Trophoblast cell (in vitro differentiated cells and primary cell): Measurements from ENCODE around the gene FHIT.

Source experiments
- DNase-seq, 2 donors: peaks; one replicate each; pipeline ENCODE4 v3.0.0-alpha.2; 2016
- H2AFZ ChIP-seq: 2 replicates; pipeline ENCODE4 v1.6.1; 2013; ENCODE audit warnings: low read length, moderate library complexity, mild to moderate bottlenecking; ENCODE audit not compliant: insufficient read depth, poor library complexity
- H2AK5ac ChIP-seq: 2 replicates; pipeline ENCODE4 v1.6.1; 2013; ENCODE audit warnings: mild to moderate bottlenecking, low read length
- H2BK120ac ChIP-seq: 2 replicates; pipeline ENCODE4 v1.6.1; 2013; ENCODE audit warnings: low read length, mild to moderate bottlenecking, moderate library complexity; ENCODE audit not compliant: insufficient read depth, poor library complexity
- H2BK12ac ChIP-seq: 2 replicates; pipeline ENCODE4 v1.6.1; 2013; ENCODE audit warnings: mild to moderate bottlenecking, low read length, moderate library complexity
- H2BK5ac ChIP-seq: 2 replicates; pipeline ENCODE4 v1.6.1; 2013; ENCODE audit warnings: low read length, low read depth, moderate library complexity, mild to moderate bottlenecking; ENCODE audit not compliant: poor library complexity
- H3K14ac ChIP-seq: 2 replicates; pipeline ENCODE4 v1.6.1; 2013; ENCODE audit warnings: mild to moderate bottlenecking, low read length
- H3K18ac ChIP-seq: 2 replicates; pipeline ENCODE4 v1.6.1; 2013; ENCODE audit warnings: mild to moderate bottlenecking, low read length
- H3K23ac ChIP-seq: 2 replicates; pipeline ENCODE4 v1.6.1; 2013; ENCODE audit warnings: low read length
- H3K27ac ChIP-seq: 2 replicates; pipeline ENCODE4 v1.5.1; 2013; ENCODE audit warnings: low read depth, mild to moderate bottlenecking, inconsistent platforms, low read length, moderate library complexity
- H3K27me3 ChIP-seq: 2 replicates; pipeline ENCODE4 v1.6.1; 2013; ENCODE audit warnings: inconsistent platforms, mild to moderate bottlenecking, low read length, moderate library complexity; ENCODE audit not compliant: insufficient read depth
- H3K36me3 ChIP-seq, 2 experiments: 1 replicate in 1 of 2; 2 replicates in 1 of 2; pipeline ENCODE4 v1.6.1; 2013; ENCODE audit warnings: low read length in 2 of 2, mild to moderate bottlenecking in 2 of 2, moderate library complexity in 1 of 2; ENCODE audit not compliant: insufficient read depth in 2 of 2, control insufficient read depth in 1 of 2
- H3K4ac ChIP-seq: 2 replicates; pipeline ENCODE4 v1.6.1; 2013; ENCODE audit warnings: low read depth, mild to moderate bottlenecking, low read length, moderate library complexity
- H3K4me1 ChIP-seq, 2 experiments: 1 replicate in 1 of 2; 2 replicates in 1 of 2; pipeline ENCODE4 v1.6.1; 2013; ENCODE audit warnings: low read length in 2 of 2, mild to moderate bottlenecking in 2 of 2, moderate library complexity in 1 of 2; ENCODE audit not compliant: insufficient read depth in 2 of 2, control insufficient read depth in 1 of 2
- H3K4me2 ChIP-seq: 2 replicates; pipeline ENCODE4 v1.6.1; 2013; ENCODE audit warnings: inconsistent platforms, mild to moderate bottlenecking, low read length, moderate library complexity
- H3K4me3 ChIP-seq: 2 replicates; pipeline ENCODE4 v1.5.1; 2013; ENCODE audit warnings: mild to moderate bottlenecking, low read depth, low read length, inconsistent platforms
- H3K79me1 ChIP-seq: one replicate; pipeline ENCODE4 v1.6.1; 2013; ENCODE audit warnings: low read length
- H3K79me2 ChIP-seq: 2 replicates; pipeline ENCODE4 v1.6.1; 2013; ENCODE audit warnings: low read length, mild to moderate bottlenecking; ENCODE audit not compliant: control insufficient read depth, insufficient read depth, poor library complexity
- H3K9ac ChIP-seq: 2 replicates; pipeline ENCODE4 v1.6.1; 2013; ENCODE audit warnings: mild to moderate bottlenecking, low read length
- H3K9me3 ChIP-seq: 2 replicates; pipeline ENCODE4 v1.6.1; 2013; ENCODE audit warnings: low read depth, mild to moderate bottlenecking, control low read depth, inconsistent platforms, low read length; ENCODE audit not compliant: insufficient read depth
- H4K12ac ChIP-seq: 2 replicates; pipeline ENCODE4 v1.6.1; 2013; ENCODE audit warnings: low read depth, mild to moderate bottlenecking, low read length, moderate library complexity
- H4K8ac ChIP-seq: 2 replicates; pipeline ENCODE4 v1.6.1; 2013; ENCODE audit warnings: low read depth, mild to moderate bottlenecking, low read length, moderate library complexity
- H4K91ac ChIP-seq: one replicate; pipeline ENCODE4 v1.6.1; 2013; ENCODE audit warnings: low read depth, mild to moderate bottlenecking, low read length, moderate library complexity
- WGBS: extraction: QIAGEN DNeasy Blood & Tissue Kit; methylation state at CpG from one replicate; pipeline ENCODE4 v1.1.7; 2013; ENCODE audit warnings: missing lambda C conversion rate; ENCODE audit not compliant: insufficient read length, insufficient coverage; ENCODE audit errors: extremely low coverage; 5-methylcytosine and 5-hydroxymethylcytosine counted together

FHIT gene

GRCh38 chr3:60613769-60614303 lies 637.4 kb downstream of the FHIT start:
- Histone ChIP-seq H3K18ac (no peak overlapping the region), H3K4me3 (no peak overlapping the region), H3K9me3 (no peaks in the 10 kb centered on the region), H3K9ac (no peak overlapping the region), H2AK5ac (no peak overlapping the region), H4K91ac (no peak overlapping the region), H2AFZ (no peak overlapping the region), H4K12ac (no peak overlapping the region), H2BK120ac (no peak overlapping the region), H3K36me3 (no peaks in the 10 kb centered on the region), H3K23ac (no peak overlapping the region), H3K27ac (no peak overlapping the region), H2BK5ac (no peak overlapping the region), H3K4me1 (no peaks in the 10 kb centered on the region), H4K8ac (no peak overlapping the region), H3K79me1 (no peaks in the 10 kb centered on the region), H3K14ac (no peak overlapping the region), H2BK12ac (no peak overlapping the region), H3K27me3 (no peaks in the 10 kb centered on the region), H3K4me2 (no peak overlapping the region), H3K79me2 (no peaks in the 10 kb centered on the region), H3K4ac (no peak overlapping the region)
- WGBS: no CpG with 5 or more reads among the region's 1 CpG
- DNase-seq: no peak

GRCh38 chr3:60610441-60611112 lies 640.7 kb downstream of the FHIT start:
- Histone ChIP-seq H2BK120ac (no peak overlapping the region), H3K4ac (no peak overlapping the region), H3K4me2 (no peak overlapping the region), H3K36me3 (no peaks in the 10 kb centered on the region), H3K79me1 (no peaks in the 10 kb centered on the region), H3K9me3 (no peaks in the 10 kb centered on the region), H2AFZ (no peak overlapping the region), H3K23ac (no peak overlapping the region), H3K4me1 (no peaks in the 10 kb centered on the region), H3K79me2 (no peaks in the 10 kb centered on the region), H2BK12ac (no peak overlapping the region), H4K8ac (no peak overlapping the region), H3K27me3 (no peaks in the 10 kb centered on the region), H4K12ac (no peak overlapping the region), H3K14ac (no peak overlapping the region), H3K27ac (no peak overlapping the region), H2BK5ac (no peak overlapping the region), H3K4me3 (no peak overlapping the region), H3K9ac (no peak overlapping the region), H4K91ac (no peak overlapping the region), H2AK5ac (no peak overlapping the region), H3K18ac (no peak overlapping the region)
- WGBS: no CpG with 5 or more reads among the region's 7 CpGs
- DNase-seq: peak in 1 of 2 donors; percentile 3

GRCh38 chr3:60609446-60609845 lies 641.8 kb downstream of the FHIT start:
- Histone ChIP-seq H3K4me2 (no peak overlapping the region), H3K23ac (no peak overlapping the region), H2AK5ac (no peak overlapping the region), H3K14ac (no peak overlapping the region), H3K27me3 (no peaks in the 10 kb centered on the region), H3K4me3 (no peak overlapping the region), H4K8ac (no peak overlapping the region), H4K12ac (no peak overlapping the region), H2BK12ac (no peak overlapping the region), H3K4ac (no peak overlapping the region), H2AFZ (no peak overlapping the region), H4K91ac (no peak overlapping the region), H2BK5ac (no peak overlapping the region), H3K4me1 (no peaks in the 10 kb centered on the region), H3K36me3 (no peaks in the 10 kb centered on the region), H3K79me2 (no peaks in the 10 kb centered on the region), H3K9ac (no peak overlapping the region), H3K18ac (no peak overlapping the region), H3K9me3 (no peaks in the 10 kb centered on the region), H3K27ac (no peak overlapping the region), H3K79me1 (no peaks in the 10 kb centered on the region), H2BK120ac (no peak overlapping the region)
- peak; percentile 60 to 72 for DNase-seq
- no CpG with 5 or more reads among the region's 4 CpGs for WGBS

DNA sequence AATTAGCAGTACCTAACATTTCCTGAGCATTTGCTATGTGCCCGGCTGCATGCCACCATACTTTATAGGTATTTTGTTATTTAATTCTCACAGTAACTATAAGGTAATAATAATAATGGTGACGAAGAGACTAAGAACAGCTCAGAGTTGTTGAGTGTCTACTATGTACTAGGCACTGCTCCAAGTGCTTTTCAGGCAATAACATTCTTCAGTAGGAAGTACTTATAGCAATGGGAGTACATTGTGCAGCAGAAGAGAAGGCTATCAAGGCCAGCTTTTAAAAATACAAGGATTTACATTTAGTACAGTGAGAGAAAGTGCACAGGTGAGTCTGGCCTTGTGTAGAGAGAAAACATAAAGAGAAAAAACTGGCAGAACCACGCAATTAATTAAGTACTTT lies 647.4 kb downstream of the FHIT start:
- H3K4me3 ChIP-seq: no peak overlapping the region
- H3K4me1 ChIP-seq: no peaks in the 10 kb centered on the region
- no peaks in the 10 kb centered on the region for H3K36me3 ChIP-seq
- H4K12ac ChIP-seq: no peak overlapping the region
- no peak overlapping the region for H4K91ac ChIP-seq
- H3K27me3 ChIP-seq: no peaks in the 10 kb centered on the region
- H2BK120ac ChIP-seq: no peak overlapping the region
- H4K8ac ChIP-seq: no peak overlapping the region
- no peak overlapping the region for H2AK5ac ChIP-seq
- no peak overlapping the region for H2BK12ac ChIP-seq
- DNase-seq: no peak
- H3K14ac ChIP-seq: no peak overlapping the region
- H3K23ac ChIP-seq: no peak overlapping the region
- no peaks in the 10 kb centered on the region for H3K79me1 ChIP-seq
- H3K4ac ChIP-seq: no peak overlapping the region
- H2AFZ ChIP-seq: no peak overlapping the region
- H3K79me2 ChIP-seq: no peaks in the 10 kb centered on the region
- H3K4me2 ChIP-seq: no peak overlapping the region
- no peak overlapping the region for H3K27ac ChIP-seq
- no peak overlapping the region for H3K9ac ChIP-seq
- H3K18ac ChIP-seq: no peak overlapping the region
- no CpG with 5 or more reads among the region's 3 CpGs for WGBS
- H2BK5ac ChIP-seq: no peak overlapping the region
- no peaks in the 10 kb centered on the region for H3K9me3 ChIP-seq
